Measurements from ENCODE around the gene DPEP2NB. TPM values are rescaled to one million over a fixed set of nuclear protein-coding genes. Genes with fewer than 3 reads are reported as not detected.

Gene DPEP2NB
- total and polyA plus RNA-seq, 10 of the 15 experiments (the other 5 are each of a cell fraction or from before 2014, with no cell fraction given): not detected

DNA sequence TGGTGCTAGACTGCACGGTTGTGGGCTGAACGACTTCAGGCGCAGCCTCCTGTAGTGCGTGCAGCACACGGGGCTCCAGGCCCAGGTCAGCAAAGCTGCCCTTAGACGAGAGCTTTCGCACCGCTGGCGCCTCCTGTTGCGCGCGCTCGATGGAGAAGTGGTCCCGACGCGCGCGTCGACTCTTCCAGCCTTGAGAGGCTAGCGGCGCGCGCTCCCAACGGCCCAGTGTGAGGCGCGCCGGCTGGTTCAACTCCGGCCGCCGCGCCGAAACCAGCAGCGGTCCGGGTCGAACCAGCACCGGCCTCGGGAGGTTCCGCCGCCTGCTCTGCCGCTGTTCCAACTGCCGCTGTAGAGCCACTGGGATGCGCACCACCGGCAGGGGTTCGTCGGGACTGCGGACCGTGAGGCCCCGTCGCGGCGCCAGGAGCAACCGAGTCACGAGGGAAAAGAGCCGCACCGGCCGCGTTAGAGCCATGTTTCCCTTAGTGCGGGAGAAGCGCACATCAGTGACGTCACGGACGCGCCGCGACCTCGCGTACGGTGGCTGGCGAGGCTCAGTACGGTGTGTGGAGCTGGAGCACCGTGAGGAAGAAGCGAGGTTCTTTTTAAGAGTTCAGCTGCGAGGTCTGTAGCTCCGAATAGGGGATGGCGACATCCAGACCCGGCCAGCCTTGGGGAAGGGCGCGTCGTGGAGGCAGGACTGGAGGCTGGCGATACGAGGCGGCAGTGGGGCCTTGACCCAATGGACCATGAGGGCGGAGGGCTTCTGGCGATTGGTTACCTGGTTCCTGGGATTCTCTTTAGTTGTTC, 7.2 kb upstream of the DPEP2NB start, which contains the start of the genes DDX28 and DUS2 (continued):
- TF ChIP-seq, protein P1, sequence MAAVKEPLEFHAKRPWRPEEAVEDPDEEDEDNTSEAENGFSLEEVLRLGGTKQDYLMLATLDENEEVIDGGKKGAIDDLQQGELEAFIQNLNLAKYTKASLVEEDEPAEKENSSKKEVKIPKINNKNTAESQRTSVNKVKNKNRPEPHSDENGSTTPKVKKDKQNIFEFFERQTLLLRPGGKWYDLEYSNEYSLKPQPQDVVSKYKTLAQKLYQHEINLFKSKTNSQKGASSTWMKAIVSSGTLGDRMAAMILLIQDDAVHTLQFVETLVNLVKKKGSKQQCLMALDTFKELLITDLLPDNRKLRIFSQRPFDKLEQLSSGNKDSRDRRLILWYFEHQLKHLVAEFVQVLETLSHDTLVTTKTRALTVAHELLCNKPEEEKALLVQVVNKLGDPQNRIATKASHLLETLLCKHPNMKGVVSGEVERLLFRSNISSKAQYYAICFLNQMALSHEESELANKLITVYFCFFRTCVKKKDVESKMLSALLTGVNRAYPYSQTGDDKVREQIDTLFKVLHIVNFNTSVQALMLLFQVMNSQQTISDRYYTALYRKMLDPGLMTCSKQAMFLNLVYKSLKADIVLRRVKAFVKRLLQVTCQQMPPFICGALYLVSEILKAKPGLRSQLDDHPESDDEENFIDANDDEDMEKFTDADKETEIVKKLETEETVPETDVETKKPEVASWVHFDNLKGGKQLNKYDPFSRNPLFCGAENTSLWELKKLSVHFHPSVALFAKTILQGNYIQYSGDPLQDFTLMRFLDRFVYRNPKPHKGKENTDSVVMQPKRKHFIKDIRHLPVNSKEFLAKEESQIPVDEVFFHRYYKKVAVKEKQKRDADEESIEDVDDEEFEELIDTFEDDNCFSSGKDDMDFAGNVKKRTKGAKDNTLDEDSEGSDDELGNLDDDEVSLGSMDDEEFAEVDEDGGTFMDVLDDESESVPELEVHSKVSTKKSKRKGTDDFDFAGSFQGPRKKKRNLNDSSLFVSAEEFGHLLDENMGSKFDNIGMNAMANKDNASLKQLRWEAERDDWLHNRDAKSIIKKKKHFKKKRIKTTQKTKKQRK (IDR thresholded peaks at IDR 0.05; ENCODE audit: low read depth, low read length): no peak
- TF ChIP-seq, protein P2, sequence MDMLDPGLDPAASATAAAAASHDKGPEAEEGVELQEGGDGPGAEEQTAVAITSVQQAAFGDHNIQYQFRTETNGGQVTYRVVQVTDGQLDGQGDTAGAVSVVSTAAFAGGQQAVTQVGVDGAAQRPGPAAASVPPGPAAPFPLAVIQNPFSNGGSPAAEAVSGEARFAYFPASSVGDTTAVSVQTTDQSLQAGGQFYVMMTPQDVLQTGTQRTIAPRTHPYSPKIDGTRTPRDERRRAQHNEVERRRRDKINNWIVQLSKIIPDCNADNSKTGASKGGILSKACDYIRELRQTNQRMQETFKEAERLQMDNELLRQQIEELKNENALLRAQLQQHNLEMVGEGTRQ (IDR thresholded peaks at IDR 0.05; ENCODE audit: borderline replicate concordance, low read depth, low read length): no peak
- TF ChIP-seq TARDBP (IDR thresholded peaks at IDR 0.05; ENCODE audit: borderline replicate concordance) (peak; percentile 76; the same call in 1 of the 2 replicates), CHD4 (IDR thresholded peaks at IDR 0.05) (no peak), ETV6 (conservative IDR thresholded peaks at IDR 0.05 in 1 of 2, IDR thresholded peaks at IDR 0.05 in 1 of 2; ENCODE audit: borderline replicate concordance in 1 of 2, low read depth in 1 of 2) (no peak), PAX8 (IDR thresholded peaks at IDR 0.05) (no peak), TCF12 (IDR thresholded peaks at IDR 0.05; ENCODE audit: low read depth, low read length) (0 out of 2 replicates have a peak, but pooled peaks have one; percentile 36), NRF1 (conservative IDR thresholded peaks at IDR 0.05; ENCODE audit: low read depth, low read length) (no peak), EGR1 (IDR thresholded peaks at IDR 0.05; ENCODE audit: borderline replicate concordance in 1 of 2, low read depth in 2 of 2, low read length in 2 of 2) (no peak), EED (IDR thresholded peaks at IDR 0.05; ENCODE audit: low read depth) (no peak), JUND (IDR thresholded peaks at IDR 0.05; ENCODE audit: low read depth, low read length) (0 out of 2 replicates have a peak, but pooled peaks have one; percentile 3)
- TF ChIP-seq, protein P3, sequence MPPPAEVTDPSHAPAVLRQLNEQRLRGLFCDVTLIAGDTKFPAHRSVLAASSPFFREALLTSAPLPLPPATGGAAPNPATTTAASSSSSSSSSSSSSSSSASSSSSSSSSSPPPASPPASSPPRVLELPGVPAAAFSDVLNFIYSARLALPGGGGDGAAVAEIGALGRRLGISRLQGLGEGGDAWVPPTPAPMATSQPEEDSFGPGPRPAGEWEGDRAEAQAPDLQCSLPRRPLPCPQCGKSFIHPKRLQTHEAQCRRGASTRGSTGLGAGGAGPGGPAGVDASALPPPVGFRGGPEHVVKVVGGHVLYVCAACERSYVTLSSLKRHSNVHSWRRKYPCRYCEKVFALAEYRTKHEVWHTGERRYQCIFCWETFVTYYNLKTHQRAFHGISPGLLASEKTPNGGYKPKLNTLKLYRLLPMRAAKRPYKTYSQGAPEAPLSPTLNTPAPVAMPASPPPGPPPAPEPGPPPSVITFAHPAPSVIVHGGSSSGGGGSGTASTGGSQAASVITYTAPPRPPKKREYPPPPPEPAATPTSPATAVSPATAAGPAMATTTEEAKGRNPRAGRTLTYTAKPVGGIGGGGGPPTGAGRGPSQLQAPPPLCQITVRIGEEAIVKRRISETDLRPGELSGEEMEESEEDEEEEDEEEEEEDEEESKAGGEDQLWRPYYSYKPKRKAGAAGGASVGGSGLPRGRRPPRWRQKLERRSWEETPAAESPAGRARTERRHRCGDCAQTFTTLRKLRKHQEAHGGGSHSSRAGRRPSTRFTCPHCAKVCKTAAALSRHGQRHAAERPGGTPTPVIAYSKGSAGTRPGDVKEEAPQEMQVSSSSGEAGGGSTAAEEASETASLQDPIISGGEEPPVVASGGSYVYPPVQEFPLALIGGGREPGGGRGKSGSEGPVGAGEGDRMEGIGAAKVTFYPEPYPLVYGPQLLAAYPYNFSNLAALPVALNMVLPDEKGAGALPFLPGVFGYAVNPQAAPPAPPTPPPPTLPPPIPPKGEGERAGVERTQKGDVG (CRISPR knock-in tag; IDR thresholded peaks at IDR 0.05): no peak
- TF ChIP-seq, protein P4, sequence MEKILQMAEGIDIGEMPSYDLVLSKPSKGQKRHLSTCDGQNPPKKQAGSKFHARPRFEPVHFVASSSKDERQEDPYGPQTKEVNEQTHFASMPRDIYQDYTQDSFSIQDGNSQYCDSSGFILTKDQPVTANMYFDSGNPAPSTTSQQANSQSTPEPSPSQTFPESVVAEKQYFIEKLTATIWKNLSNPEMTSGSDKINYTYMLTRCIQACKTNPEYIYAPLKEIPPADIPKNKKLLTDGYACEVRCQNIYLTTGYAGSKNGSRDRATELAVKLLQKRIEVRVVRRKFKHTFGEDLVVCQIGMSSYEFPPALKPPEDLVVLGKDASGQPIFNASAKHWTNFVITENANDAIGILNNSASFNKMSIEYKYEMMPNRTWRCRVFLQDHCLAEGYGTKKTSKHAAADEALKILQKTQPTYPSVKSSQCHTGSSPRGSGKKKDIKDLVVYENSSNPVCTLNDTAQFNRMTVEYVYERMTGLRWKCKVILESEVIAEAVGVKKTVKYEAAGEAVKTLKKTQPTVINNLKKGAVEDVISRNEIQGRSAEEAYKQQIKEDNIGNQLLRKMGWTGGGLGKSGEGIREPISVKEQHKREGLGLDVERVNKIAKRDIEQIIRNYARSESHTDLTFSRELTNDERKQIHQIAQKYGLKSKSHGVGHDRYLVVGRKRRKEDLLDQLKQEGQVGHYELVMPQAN (conservative IDR thresholded peaks at IDR 0.05): peak; percentile 78; the same call in 1 of the 2 replicates
- TF ChIP-seq, protein P5, sequence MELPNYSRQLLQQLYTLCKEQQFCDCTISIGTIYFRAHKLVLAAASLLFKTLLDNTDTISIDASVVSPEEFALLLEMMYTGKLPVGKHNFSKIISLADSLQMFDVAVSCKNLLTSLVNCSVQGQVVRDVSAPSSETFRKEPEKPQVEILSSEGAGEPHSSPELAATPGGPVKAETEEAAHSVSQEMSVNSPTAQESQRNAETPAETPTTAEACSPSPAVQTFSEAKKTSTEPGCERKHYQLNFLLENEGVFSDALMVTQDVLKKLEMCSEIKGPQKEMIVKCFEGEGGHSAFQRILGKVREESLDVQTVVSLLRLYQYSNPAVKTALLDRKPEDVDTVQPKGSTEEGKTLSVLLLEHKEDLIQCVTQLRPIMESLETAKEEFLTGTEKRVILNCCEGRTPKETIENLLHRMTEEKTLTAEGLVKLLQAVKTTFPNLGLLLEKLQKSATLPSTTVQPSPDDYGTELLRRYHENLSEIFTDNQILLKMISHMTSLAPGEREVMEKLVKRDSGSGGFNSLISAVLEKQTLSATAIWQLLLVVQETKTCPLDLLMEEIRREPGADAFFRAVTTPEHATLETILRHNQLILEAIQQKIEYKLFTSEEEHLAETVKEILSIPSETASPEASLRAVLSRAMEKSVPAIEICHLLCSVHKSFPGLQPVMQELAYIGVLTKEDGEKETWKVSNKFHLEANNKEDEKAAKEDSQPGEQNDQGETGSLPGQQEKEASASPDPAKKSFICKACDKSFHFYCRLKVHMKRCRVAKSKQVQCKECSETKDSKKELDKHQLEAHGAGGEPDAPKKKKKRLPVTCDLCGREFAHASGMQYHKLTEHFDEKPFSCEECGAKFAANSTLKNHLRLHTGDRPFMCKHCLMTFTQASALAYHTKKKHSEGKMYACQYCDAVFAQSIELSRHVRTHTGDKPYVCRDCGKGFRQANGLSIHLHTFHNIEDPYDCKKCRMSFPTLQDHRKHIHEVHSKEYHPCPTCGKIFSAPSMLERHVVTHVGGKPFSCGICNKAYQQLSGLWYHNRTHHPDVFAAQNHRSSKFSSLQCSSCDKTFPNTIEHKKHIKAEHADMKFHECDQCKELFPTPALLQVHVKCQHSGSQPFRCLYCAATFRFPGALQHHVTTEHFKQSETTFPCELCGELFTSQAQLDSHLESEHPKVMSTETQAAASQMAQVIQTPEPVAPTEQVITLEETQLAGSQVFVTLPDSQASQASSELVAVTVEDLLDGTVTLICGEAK (IDR thresholded peaks at IDR 0.05; ENCODE audit: borderline replicate concordance): no peak; the same call in 1 of the 2 replicates

Data from GM12878 (cell line).